Ectodermal cell (in vitro differentiated cells): ENCODE results near the gene NIPAL4. TPM values are rescaled to one million over a fixed set of nuclear protein-coding genes. Genes with fewer than 3 reads are reported as not detected.
"Not testable (repeated sequence)": the region's sequence is repeated elsewhere in the genome, so short reads cannot be mapped to it uniquely, and the experiment has no call there.

Source experiments
- H3K27ac ChIP-seq: 2 replicates; pipeline ENCODE4 v1.7.0; 2013; ENCODE audit warnings: mild to moderate bottlenecking, low read depth, low read length; ENCODE audit not compliant: insufficient read depth, poor library complexity, severe bottlenecking
- H3K27me3 ChIP-seq: 2 replicates; pipeline ENCODE4 v1.7.0; 2013; ENCODE audit warnings: mild to moderate bottlenecking, low read length; ENCODE audit not compliant: insufficient read depth, control insufficient read depth, poor library complexity, severe bottlenecking
- H3K36me3 ChIP-seq: one replicate; pipeline ENCODE4 v1.7.0; 2013; ENCODE audit warnings: low read length; ENCODE audit not compliant: control insufficient read depth, insufficient read depth
- H3K4me1 ChIP-seq: one replicate; pipeline ENCODE4 v1.7.0; 2013; ENCODE audit warnings: low read length; ENCODE audit not compliant: control insufficient read depth, insufficient read depth
- H3K4me3 ChIP-seq: 2 replicates; pipeline ENCODE4 v1.7.0; 2013; ENCODE audit warnings: low read depth, low read length, control low read depth; ENCODE audit not compliant: insufficient read depth
- H3K9me3 ChIP-seq: 2 replicates; pipeline ENCODE4 v1.7.0; 2013; ENCODE audit warnings: mild to moderate bottlenecking, low read length, moderate library complexity; ENCODE audit not compliant: control insufficient read depth
- WGBS, 2 experiments: methylation state at CpG; one replicate each; pipeline ENCODE4 v1.1.7; 2013; ENCODE audit warnings: missing lambda C conversion rate in 2 of 2; 5-methylcytosine and 5-hydroxymethylcytosine counted together
- polyA plus RNA-seq, 4 experiments: library from polyadenylated mRNA; stranded (reverse); fragments of 50-300 nt; gene quantifications; one replicate each; pipeline ENCODE4 v1.2.3, GENCODE V29; 2013

NIPAL4 gene
- polyA plus RNA-seq (2013, experiment 1 of 4), result 0.37 TPM
- polyA plus RNA-seq (2013, experiment 2 of 4), result 0.23 TPM
- 0.16 TPM for polyA plus RNA-seq (2013, experiment 3 of 4)
- 0.12 TPM for polyA plus RNA-seq (2013, experiment 4 of 4)

GRCh38 chr5:157459715-157460599 is at the start of gene NIPAL4:
Gene NIPAL4 (plus strand): TSS chr5:157460213. CDS start chr5:157460321, 108 bp downstream.
- Histone ChIP-seq H3K27me3 (peaks cover 36% of the 10 kb centered on the region), H3K36me3 (no peaks in the 10 kb centered on the region), H3K4me3 (peak within 1 kb of the TSS; percentile 49), H3K27ac (no peak within 1 kb of the TSS), H3K4me1 (peaks cover 5% of the 10 kb centered on the region), H3K9me3 (no peaks in the 10 kb centered on the region)
- 1% methylated on average over 54 of the region's 54 CpGs for WGBS, 2 experiments

- no peak overlapping the region for H3K27ac ChIP-seq
- H3K9me3 ChIP-seq, result no peaks in the 10 kb centered on the region
- H3K4me1 ChIP-seq, result no peaks in the 10 kb centered on the region
- no peaks in the 10 kb centered on the region for H3K27me3 ChIP-seq
- no peak overlapping the region for H3K4me3 ChIP-seq
- no peaks in the 10 kb centered on the region for H3K36me3 ChIP-seq
Measured at GRCh38 chr5:157415838-157416237, 44.2 kb upstream of the NIPAL4 start.

DNA sequence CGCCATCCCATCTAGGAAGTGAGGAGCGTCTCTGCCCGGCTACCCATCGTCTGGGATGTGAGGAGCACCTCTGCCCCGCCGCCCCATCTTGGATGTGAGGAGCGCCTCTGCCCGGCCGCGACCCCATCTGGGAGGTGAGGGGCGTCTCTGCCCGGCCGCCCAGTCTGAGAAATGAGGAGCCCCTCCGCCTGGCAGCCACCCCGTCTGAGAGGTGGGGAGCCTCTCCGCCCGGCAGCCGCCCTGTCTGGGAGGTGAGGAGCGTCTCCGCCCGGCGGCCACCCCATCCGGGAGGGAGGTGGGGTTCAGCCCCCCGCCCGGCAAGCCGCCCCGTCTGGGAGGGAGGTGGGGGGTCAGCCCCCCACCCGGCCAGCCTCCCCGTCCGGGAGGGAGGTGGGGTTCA is 40.5 kb upstream of the NIPAL4 start:
- not testable (repeated sequence) for H3K9me3 ChIP-seq, H3K4me1 ChIP-seq, H3K36me3 ChIP-seq, H3K4me3 ChIP-seq, H3K27me3 ChIP-seq, H3K27ac ChIP-seq
- 97% methylated on average over 27 of the region's 30 CpGs for WGBS, 2 experiments

DNA sequence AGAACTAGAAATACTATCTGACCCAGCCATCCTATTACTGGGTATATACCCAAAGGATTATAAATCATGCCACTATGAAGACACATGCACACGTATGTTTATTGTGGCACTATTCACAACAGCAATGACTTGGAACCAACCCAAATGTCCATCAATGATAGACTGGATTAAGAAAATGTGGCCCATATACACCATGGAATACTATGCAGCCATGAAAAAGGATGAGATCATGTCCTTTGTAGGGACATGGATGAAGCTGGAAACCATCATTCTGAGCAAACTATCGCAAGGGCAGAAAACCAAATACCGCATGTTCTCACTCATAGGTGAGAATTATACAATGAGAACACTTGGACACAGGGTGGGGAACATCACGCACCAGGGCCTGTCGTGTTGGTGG is 30.1 kb upstream of the NIPAL4 start:
- H3K9me3 ChIP-seq, result not testable (repeated sequence)
- 89 to 95% methylated on average over 5 of the region's 5 CpGs for WGBS, 2 experiments

GRCh38 chr5:157431544-157432200 is 28.3 kb upstream of the NIPAL4 start:
- Histone ChIP-seq H3K4me1 (no peaks in the 10 kb centered on the region), H3K9me3 (no peaks in the 10 kb centered on the region), H3K36me3 (no peaks in the 10 kb centered on the region), H3K4me3 (no peak overlapping the region), H3K27me3 (no peaks in the 10 kb centered on the region), H3K27ac (no peak overlapping the region)
- WGBS, 2 experiments, result 60 to 66% methylated on average over 3 to 4 of the region's 4 CpGs

More for the DNA sequence above, 30.1 kb upstream of the NIPAL4 start:
- not testable (repeated sequence) for H3K27ac ChIP-seq, H3K4me1 ChIP-seq, H3K4me3 ChIP-seq, H3K27me3 ChIP-seq, H3K36me3 ChIP-seq

DNA sequence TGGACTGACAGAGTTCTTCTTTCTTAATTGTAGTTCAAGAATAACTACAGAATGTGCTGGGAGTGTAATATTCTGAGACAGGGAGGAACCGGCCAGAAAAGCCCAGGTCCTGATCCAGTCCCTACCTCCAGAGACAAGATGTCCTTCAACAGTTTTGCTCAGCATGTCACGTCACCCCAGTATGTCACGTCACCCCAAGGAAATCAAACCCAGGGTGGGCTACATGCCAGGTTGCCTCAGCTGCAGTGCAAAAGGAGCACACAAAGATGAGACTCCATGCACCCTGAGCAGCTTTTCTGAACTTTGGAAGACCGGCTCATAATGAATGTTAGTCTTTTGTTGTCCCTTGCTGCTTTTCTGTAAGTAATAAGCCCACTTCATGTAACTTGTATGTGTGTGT is 25.9 kb upstream of the NIPAL4 start:
- H3K27me3 ChIP-seq, result no peaks in the 10 kb centered on the region
- H3K4me3 ChIP-seq, result no peak overlapping the region
- no peaks in the 10 kb centered on the region for H3K36me3 ChIP-seq
- H3K9me3 ChIP-seq, result no peaks in the 10 kb centered on the region
- H3K4me1 ChIP-seq, result no peaks in the 10 kb centered on the region
- WGBS, 2 experiments, result 92 to 93% methylated on average over 4 of the region's 4 CpGs
- no peak overlapping the region for H3K27ac ChIP-seq

- H3K4me1 ChIP-seq, result peaks cover 4% of the 10 kb centered on the region
- no peak overlapping the region for H3K27ac ChIP-seq
- no peaks in the 10 kb centered on the region for H3K27me3 ChIP-seq
- H3K4me3 ChIP-seq, result no peak overlapping the region
- no peaks in the 10 kb centered on the region for H3K9me3 ChIP-seq
- H3K36me3 ChIP-seq, result no peaks in the 10 kb centered on the region
- WGBS, 2 experiments, result 86 to 91% methylated on average over 6 to 7 of the region's 7 CpGs
Measured at GRCh38 chr5:157443041-157443549, 16.9 kb upstream of the NIPAL4 start.

DNA sequence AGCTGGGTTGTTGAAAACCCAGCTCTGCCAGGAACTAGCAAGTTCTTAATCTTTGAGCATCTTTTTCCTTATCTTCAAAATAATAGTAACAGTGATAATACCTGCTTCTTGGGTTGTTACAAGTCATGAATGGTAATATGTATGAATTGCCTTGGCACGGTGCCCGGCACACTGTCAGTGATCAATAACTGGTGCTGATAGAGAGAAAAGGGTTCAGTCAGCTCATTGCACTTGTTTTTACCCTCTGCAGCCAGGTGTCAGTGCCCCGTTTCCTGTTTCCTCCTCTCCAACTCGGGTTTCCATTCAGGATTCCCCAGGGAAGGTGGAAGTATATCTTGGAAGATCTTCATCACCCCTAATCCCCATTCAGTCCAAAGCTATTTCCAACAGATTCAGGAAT is 15.8 kb upstream of the NIPAL4 start:
- H3K9me3 ChIP-seq, result no peaks in the 10 kb centered on the region

GRCh38 chr5:157445745-157446411 is 14.1 kb upstream of the NIPAL4 start:
- H3K9me3 ChIP-seq, result no peaks in the 10 kb centered on the region
- 93 to 96% methylated on average over 3 to 4 of the region's 5 CpGs for WGBS, 2 experiments
- no peak overlapping the region for H3K4me3 ChIP-seq
- no peak overlapping the region for H3K27ac ChIP-seq
- no peaks in the 10 kb centered on the region for H3K36me3 ChIP-seq
- no peaks in the 10 kb centered on the region for H3K27me3 ChIP-seq
- H3K4me1 ChIP-seq, result peaks cover 4% of the 10 kb centered on the region

More for the DNA sequence above, 15.8 kb upstream of the NIPAL4 start:
- 77 to 80% methylated on average over 4 of the region's 4 CpGs for WGBS, 2 experiments
- no peak overlapping the region for H3K27ac ChIP-seq
- no peak overlapping the region for H3K4me3 ChIP-seq
- H3K27me3 ChIP-seq, result no peaks in the 10 kb centered on the region
- H3K36me3 ChIP-seq, result no peaks in the 10 kb centered on the region
- peaks cover 4% of the 10 kb centered on the region for H3K4me1 ChIP-seq
